Measurements from ENCODE around the gene PDE4D.

PDE4D gene

GRCh38 chr5:58934629-58935097 lies 958.9 kb downstream of the PDE4D start:
- DNase-seq, result no peak

- no peak for DNase-seq
Measured at GRCh38 chr5:58933891-58934628, 959.5 kb downstream of the PDE4D start.

DNA sequence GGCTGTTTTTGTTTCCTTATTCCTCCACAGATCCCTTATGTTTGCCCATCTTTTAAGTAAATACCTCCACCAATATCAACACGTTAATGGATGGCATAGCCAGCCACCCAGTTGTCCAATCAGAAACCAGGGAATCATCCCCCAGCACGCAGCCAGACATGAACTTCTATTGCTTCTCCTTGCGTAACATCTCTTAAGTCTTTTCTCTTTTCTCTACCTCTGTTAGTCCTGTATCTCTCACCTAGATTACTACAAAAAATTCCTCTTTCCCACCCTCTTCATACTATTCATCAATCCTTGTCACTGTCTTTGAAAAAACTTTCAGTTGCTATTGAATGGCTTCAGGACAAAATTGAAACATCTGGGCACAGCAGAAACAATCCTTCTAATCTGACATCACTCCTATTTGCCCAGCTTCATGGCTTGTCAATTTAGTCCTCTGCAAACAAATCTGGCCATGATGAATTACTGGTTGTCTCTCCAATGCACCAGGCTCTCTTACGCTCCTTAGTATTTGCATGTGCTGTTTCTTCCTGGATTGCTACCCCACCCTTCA lies 961.4 kb downstream of the PDE4D start:
- no peak for DNase-seq

- DNase-seq, result no peak
Measured at GRCh38 chr5:58930520-58930919, 963.0 kb downstream of the PDE4D start.

- no peak for DNase-seq
Measured at GRCh38 chr5:58929726-58930125, 963.8 kb downstream of the PDE4D start.

DNA sequence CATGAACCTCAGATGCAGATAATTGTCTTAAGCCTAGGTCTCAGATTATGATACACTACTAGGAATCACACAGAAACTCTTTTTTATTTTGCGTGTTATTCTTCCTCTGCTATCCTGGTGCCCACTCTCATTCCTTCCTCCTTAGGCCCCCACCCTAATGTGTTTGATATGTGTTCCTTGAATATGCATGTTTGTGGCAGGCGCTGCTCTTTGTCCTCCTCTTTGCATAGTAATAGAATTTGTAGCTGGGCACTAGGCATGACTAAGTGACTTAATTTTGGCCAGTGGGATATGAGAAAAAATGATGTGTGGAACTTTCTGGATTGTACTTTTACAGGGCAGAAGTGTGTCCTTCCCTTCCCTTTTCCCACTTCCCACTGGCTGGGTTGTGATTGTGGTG lies 965.6 kb downstream of the PDE4D start:
- DNase-seq, result no peak

DNA sequence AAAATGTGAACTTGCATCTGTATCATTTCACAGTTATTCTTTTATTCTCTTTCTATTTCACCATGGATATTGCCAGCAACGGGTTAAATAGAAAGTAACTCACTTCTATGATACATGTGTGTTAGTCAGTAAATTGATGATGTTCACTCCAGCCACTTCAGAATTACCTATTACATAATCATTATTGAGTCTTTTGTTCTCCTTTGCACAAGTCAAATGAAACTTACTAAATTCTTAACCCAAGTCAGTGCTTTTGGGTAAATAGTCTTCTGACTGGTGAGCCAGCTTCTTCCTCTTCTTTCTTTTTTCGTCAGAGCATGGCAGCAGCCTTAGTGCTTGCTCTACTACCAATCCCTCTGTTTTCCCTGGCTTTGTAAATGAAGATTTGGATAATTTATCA lies 966.3 kb downstream of the PDE4D start:
- DNase-seq, result no peak

- no peak for DNase-seq
Measured at GRCh38 chr5:58926541-58926935, 967.0 kb downstream of the PDE4D start.

DNA sequence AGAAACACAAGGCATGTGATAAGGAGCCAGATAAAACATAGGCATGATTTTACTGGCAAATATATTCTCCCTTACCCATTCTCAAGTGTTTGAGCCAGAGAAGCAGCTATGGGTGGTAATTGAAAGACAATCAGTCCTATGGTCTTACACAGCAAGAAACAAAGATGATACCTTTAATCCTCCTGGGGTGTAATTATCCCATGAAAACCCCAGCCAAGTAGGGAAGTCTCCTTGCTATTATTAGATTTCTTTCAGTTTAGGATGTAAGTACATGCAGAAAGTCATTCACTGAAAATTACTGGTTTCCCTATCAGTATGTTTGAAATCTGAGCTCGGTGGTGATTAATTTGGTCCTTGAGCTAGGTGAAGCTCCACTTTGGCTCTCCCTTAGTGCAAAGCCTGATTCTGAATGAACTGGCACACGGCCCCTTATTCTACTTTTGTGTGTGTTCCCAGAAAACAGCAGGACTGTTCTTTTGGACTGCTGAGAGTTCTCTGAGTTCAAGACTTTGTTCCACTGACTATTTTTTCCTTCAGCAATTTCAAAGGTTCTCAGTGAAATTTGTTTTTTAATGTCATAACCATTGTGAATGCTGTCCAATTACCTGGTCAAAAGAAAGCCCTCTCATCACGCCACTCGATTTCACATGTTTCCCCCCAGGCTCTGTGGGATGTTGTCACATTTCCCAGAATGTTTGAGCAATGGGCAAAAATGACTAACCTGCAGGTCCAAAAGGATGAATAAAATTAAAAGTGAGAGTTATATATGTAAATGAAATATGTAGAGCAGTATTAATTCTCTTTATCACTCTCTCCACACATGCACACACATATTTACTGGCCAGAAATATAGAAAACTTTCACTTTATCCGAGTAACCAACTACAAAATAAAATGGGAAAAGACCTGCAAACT lies 967.6 kb downstream of the PDE4D start:
- no peak for DNase-seq

DNA sequence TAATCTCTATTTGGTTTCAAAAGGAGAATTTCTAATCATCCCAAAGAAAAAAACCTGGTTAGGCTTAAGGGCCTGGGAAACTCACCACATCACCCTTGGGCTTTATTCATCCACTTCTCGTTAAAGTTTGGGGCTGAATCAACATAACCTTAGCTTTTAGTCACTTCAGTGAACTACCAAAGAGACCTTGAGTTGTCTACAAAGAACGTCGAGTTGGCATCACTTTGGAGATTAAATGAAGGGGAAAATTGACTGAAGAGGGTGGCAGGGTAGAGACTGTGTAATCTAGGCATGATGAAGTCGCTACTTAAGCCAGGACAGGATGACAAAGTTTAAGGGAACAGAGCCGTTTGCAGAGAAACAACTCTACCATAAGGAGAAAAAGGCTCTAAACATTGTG lies 969.2 kb downstream of the PDE4D start:
- DNase-seq, result no peak

- no peak for DNase-seq
Measured at GRCh38 chr5:58923355-58923754, 970.2 kb downstream of the PDE4D start.

- DNase-seq, result no peak
Measured at GRCh38 chr5:58922461-58923171, 970.9 kb downstream of the PDE4D start.

DNA sequence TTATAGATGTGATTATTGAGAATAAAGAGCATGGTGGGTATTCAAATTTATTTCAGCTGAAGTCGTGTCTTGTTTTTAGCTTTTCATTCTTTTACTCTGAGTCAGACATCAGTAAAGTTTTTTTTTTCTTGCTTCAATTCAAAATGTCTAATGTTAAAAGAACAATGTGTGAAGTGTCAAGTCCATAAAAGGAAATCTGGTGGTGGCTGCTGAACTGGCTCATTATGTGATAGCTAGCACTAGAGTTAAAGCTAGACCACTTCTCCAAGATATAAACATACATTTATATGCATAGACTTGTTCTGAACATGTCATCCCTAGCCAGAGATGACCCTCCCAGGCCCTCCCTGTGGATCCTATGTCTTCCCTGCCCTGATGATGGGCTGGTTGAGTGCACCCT lies 972.4 kb downstream of the PDE4D start:
- no peak for DNase-seq

DNA sequence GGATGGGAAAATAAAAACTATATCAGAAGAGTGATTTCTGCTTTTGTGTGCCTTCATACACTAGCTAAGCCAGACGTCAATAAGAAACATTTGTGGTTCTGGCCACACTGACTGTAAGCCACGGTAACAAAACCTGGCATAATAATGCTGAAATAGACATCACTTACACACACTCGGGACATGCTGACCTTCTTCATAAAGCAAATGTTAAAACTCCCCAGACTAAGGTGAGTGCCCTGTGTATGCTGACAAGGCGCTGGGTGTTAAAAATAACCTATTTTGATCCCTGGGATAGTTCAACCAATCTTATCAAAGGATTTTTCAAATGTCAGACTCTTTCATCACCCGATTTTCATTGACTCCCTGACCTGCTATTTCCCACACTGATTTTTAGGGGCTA lies 973.7 kb downstream of the PDE4D start:
- DNase-seq, result no peak
